Esophagus squamous epithelium (tissue), 4 donors: Measurements from ENCODE around the gene UVRAG.

Source experiments
- CTCF ChIP-seq, 6 experiments: fragments of 450-650 bp in 4 of 6; fragments of 200-600 bp in 2 of 6; sonication (generic) in 2 of 6; IDR thresholded peaks; one replicate each; pipeline ENCODE4 v1.5.1; 2016 to 2019; ENCODE audit warnings: antibody characterized with exemption in 6 of 6, mild to moderate bottlenecking in 4 of 6, moderate library complexity in 4 of 6
- POLR2A ChIP-seq, 4 donors: fragments of 450-650 bp; IDR thresholded peaks; one replicate each; pipeline ENCODE4 v1.6.1; 2017; ENCODE audit warnings: antibody characterized with exemption in 4 of 4, mild to moderate bottlenecking in 4 of 4, moderate library complexity in 3 of 4

- TF ChIP-seq CTCF (IDR thresholded peaks at IDR 0.05) (no peak), POLR2A (IDR thresholded peaks at IDR 0.05) (no peak)
These were observed 103.3 kb downstream of the UVRAG start for GRCh38 chr11:75918331-75918730.
